SK-N-SH treated with all-trans-retinoic acid at 6 μM for 48 hours (cell line): ENCODE measurements around the gene TMEM53.

Source experiments
- ATAC-seq: fragments of 200-7000 bp; cut with Tn5 transposase; 3 replicates; pipeline ENCODE4 v1.9.1; 2020; ENCODE audit warnings: mild to moderate bottlenecking, moderate library complexity
- ARNTL ChIP-seq: fragments of 450-650 bp; formaldehyde crosslinking; IDR thresholded peaks from 2 replicates; pipeline ENCODE4 v1.5.0; 2020; ENCODE audit warnings: low read depth, mild to moderate bottlenecking, moderate library complexity, borderline replicate concordance
- BACH2 ChIP-seq: fragments of 250-450 bp; sonication (Bioruptor Pico); IDR thresholded peaks from 2 replicates; pipeline ENCODE4 v1.9.0; 2021; ENCODE audit warnings: mild to moderate bottlenecking, borderline replicate concordance
- CSDC2 ChIP-seq: fragments of 250-450 bp; sonication (Bioruptor Pico); IDR thresholded peaks from 2 replicates; pipeline ENCODE4 v1.5.0; 2020; ENCODE audit warnings: mild to moderate bottlenecking, moderate library complexity
- ESRRG ChIP-seq: fragments of 250-450 bp; sonication (Bioruptor Pico); IDR thresholded peaks from 2 replicates; pipeline ENCODE4 v1.6.1; 2021; ENCODE audit warnings: mild to moderate bottlenecking
- GLIS3 ChIP-seq: fragments of 250-450 bp; sonication (Bioruptor Pico); IDR thresholded peaks from 2 replicates; pipeline ENCODE4 v1.5.0; 2020; ENCODE audit warnings: mild to moderate bottlenecking, moderate library complexity
- ISL1 ChIP-seq: fragments of 250-450 bp; sonication (Bioruptor Pico); IDR thresholded peaks from 2 replicates; pipeline ENCODE4 v2.1.2; 2022; ENCODE audit warnings: mild to moderate bottlenecking, moderate library complexity
- PPARA ChIP-seq: fragments of 250-450 bp; sonication (Bioruptor Pico); IDR thresholded peaks from 2 replicates; pipeline ENCODE4 v1.5.0; 2020; ENCODE audit warnings: mild to moderate bottlenecking, borderline replicate concordance
- RARB ChIP-seq: fragments of 250-450 bp; sonication (Bioruptor Pico); IDR thresholded peaks from 2 replicates; pipeline ENCODE4 v1.8.0; 2021; ENCODE audit warnings: mild to moderate bottlenecking, moderate library complexity
- SNAI2 ChIP-seq: fragments of 250-450 bp; sonication (Bioruptor Pico); IDR thresholded peaks from 2 replicates; pipeline ENCODE4 v1.5.0; 2020; ENCODE audit warnings: mild to moderate bottlenecking, moderate library complexity
- TCF4 ChIP-seq: fragments of 250-450 bp; sonication (Bioruptor Pico); IDR thresholded peaks from 2 replicates; pipeline ENCODE4 v1.8.0; 2021; ENCODE audit warnings: mild to moderate bottlenecking, moderate library complexity, borderline replicate concordance
- TOX ChIP-seq: fragments of 250-450 bp; sonication (Bioruptor Pico); IDR thresholded peaks from 2 replicates; pipeline ENCODE4 v1.8.0; 2021; ENCODE audit warnings: mild to moderate bottlenecking, moderate library complexity, borderline replicate concordance
- ZC3H10 ChIP-seq: fragments of 250-450 bp; sonication (Bioruptor Pico); IDR thresholded peaks from 2 replicates; pipeline ENCODE4 v1.5.1; 2021; ENCODE audit warnings: mild to moderate bottlenecking, moderate library complexity
- ZFP3 ChIP-seq: fragments of 250-450 bp; sonication (Bioruptor Pico); IDR thresholded peaks from 2 replicates; pipeline ENCODE4 v1.5.0; 2020; ENCODE audit warnings: mild to moderate bottlenecking, moderate library complexity
- ZFP30 ChIP-seq: fragments of 450-650 bp; formaldehyde crosslinking; IDR thresholded peaks from 2 replicates; pipeline ENCODE4 v1.5.0; 2022; ENCODE audit warnings: mild to moderate bottlenecking, moderate library complexity
- ZNF565 ChIP-seq: fragments of 450-650 bp; formaldehyde crosslinking; conservative IDR thresholded peaks from 2 replicates; pipeline ENCODE4 v1.5.0; 2020; ENCODE audit warnings: low read depth, mild to moderate bottlenecking, moderate library complexity
- ZNF70 ChIP-seq: fragments of 450-650 bp; formaldehyde crosslinking; IDR thresholded peaks from 2 replicates; pipeline ENCODE4 v1.5.0; 2020; ENCODE audit warnings: mild to moderate bottlenecking, moderate library complexity
- ZNF8 ChIP-seq: fragments of 450-650 bp; formaldehyde crosslinking; IDR thresholded peaks from 2 replicates; pipeline ENCODE4 v1.5.0; 2020; ENCODE audit warnings: mild to moderate bottlenecking, moderate library complexity
- TF ChIP-seq, protein P1 (sequence below): fragments of 250-450 bp; sonication (Bioruptor Pico); IDR thresholded peaks from 2 replicates; pipeline ENCODE4 v1.5.1; 2021; ENCODE audit warnings: mild to moderate bottlenecking, moderate library complexity
- TF ChIP-seq, protein P2 (sequence below): fragments of 250-450 bp; sonication (Bioruptor Pico); IDR thresholded peaks from 2 replicates; pipeline ENCODE4 v1.5.0; 2020; ENCODE audit warnings: mild to moderate bottlenecking, moderate library complexity
- TF ChIP-seq, protein P3 (sequence below): fragments of 250-450 bp; sonication (Bioruptor Pico); IDR thresholded peaks from 2 replicates; pipeline ENCODE4 v1.8.0; 2021; ENCODE audit warnings: low read depth, mild to moderate bottlenecking, moderate library complexity, borderline replicate concordance

TMEM53 gene

DNA sequence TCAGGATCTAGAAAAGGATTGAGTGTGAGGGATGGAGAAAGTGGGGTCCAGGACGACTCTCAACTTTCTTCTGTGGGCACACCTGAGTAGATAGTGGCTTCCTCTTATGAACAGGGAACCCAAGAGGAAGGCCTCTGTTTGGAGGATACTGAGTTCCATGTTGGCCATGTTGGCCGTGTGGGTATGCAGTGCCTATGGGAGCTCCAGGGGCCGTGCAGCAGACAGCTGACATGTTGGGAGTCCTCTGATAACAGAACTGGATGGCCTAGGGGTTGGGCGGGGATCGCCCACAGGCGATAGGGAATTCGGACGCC is 43.0 kb downstream of the TMEM53 start:
- no peak; the same call in 2 of the 3 replicates for ATAC-seq
- no peak for TF ChIP-seq ZFP30 (CRISPR knock-in tag)
- no peak for TF ChIP-seq ARNTL
- TF ChIP-seq RARB (CRISPR knock-in tag): no peak
- TF ChIP-seq ZNF8 (CRISPR knock-in tag): no peak
- TF ChIP-seq, protein P1, sequence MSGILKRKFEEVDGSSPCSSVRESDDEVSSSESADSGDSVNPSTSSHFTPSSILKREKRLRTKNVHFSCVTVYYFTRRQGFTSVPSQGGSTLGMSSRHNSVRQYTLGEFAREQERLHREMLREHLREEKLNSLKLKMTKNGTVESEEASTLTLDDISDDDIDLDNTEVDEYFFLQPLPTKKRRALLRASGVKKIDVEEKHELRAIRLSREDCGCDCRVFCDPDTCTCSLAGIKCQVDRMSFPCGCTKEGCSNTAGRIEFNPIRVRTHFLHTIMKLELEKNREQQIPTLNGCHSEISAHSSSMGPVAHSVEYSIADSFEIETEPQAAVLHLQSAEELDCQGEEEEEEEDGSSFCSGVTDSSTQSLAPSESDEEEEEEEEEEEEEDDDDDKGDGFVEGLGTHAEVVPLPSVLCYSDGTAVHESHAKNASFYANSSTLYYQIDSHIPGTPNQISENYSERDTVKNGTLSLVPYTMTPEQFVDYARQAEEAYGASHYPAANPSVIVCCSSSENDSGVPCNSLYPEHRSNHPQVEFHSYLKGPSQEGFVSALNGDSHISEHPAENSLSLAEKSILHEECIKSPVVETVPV (CRISPR knock-in tag): no peak
- TF ChIP-seq, protein P2, sequence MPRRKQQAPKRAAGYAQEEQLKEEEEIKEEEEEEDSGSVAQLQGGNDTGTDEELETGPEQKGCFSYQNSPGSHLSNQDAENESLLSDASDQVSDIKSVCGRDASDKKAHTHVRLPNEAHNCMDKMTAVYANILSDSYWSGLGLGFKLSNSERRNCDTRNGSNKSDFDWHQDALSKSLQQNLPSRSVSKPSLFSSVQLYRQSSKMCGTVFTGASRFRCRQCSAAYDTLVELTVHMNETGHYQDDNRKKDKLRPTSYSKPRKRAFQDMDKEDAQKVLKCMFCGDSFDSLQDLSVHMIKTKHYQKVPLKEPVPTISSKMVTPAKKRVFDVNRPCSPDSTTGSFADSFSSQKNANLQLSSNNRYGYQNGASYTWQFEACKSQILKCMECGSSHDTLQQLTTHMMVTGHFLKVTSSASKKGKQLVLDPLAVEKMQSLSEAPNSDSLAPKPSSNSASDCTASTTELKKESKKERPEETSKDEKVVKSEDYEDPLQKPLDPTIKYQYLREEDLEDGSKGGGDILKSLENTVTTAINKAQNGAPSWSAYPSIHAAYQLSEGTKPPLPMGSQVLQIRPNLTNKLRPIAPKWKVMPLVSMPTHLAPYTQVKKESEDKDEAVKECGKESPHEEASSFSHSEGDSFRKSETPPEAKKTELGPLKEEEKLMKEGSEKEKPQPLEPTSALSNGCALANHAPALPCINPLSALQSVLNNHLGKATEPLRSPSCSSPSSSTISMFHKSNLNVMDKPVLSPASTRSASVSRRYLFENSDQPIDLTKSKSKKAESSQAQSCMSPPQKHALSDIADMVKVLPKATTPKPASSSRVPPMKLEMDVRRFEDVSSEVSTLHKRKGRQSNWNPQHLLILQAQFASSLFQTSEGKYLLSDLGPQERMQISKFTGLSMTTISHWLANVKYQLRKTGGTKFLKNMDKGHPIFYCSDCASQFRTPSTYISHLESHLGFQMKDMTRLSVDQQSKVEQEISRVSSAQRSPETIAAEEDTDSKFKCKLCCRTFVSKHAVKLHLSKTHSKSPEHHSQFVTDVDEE (CRISPR knock-in tag): no peak
- no peak for TF ChIP-seq TOX (CRISPR knock-in tag)
- no peak for TF ChIP-seq TCF4 (CRISPR knock-in tag)
- TF ChIP-seq SNAI2 (CRISPR knock-in tag): no peak
- no peak for TF ChIP-seq PPARA (CRISPR knock-in tag)
- no peak for TF ChIP-seq ZNF70
- TF ChIP-seq GLIS3 (CRISPR knock-in tag): no peak
- no peak for TF ChIP-seq ZNF565
- TF ChIP-seq ZC3H10 (CRISPR knock-in tag): no peak
- no peak for TF ChIP-seq CSDC2 (CRISPR knock-in tag)

DNA sequence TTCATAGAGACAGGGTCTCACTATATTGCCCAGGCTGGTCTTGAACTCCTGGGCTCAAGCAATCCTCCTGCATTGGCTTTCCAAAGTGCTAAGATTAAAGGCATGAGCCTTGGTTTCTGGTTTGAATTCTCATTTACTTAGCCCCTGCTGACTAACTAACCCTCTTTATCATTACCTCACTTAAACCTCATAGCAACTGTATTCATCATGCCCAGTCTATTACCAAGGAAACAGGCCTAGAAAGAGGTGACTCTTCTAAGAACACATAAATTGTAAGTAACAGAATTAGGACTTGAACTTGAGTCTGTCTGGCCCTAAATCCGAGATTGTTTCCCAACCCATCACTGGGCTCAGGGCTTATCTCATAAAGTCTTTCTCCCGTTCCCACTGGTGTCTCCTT is 44.2 kb downstream of the TMEM53 start:
- ATAC-seq: no peak
- TF ChIP-seq, protein P2 (CRISPR knock-in tag): no peak
- TF ChIP-seq GLIS3 (CRISPR knock-in tag) (no peak), ZFP3 (no peak)

DNA sequence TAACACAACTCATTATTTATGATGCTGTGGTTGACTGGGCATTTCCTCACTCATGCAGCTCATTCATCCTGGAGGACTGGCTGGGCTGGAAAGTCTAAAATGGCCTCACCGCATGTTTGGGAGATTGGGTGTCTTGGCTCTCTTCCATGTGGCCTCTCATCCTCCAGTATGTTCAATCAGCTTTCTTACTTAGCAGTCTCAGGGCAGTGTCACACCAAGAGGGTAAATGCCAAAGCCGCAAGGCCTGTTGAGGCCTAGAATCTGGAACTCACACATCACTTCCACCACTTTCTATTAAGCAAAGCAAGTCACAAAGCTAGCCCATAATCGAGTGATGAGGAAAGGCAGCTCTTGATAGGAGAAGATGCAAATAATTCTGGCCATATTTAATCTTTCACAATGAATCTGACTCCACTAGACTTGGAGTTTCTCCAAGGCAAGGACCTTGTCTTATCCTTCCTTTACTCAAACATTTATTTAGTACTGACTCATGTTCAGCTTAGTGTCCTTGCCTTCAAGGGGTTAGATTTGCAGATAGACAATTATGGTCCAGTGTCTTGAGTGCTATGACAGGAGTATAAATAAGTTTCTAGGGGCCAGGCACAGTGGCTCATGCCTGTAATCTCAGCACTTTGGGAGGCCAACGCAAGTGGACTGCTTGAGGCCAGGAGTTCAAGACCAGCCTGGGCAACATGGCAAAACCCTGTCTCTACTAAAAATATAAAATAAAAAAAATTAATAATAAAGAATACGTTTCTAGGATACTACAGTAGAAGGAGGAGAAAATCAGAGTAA is 45.1 kb downstream of the TMEM53 start:
- ATAC-seq: no peak
- TF ChIP-seq RARB (CRISPR knock-in tag) (no peak), ZC3H10 (CRISPR knock-in tag) (no peak), ZFP30 (CRISPR knock-in tag) (no peak), SNAI2 (CRISPR knock-in tag) (no peak), BACH2 (CRISPR knock-in tag) (no peak), TCF4 (CRISPR knock-in tag) (no peak), ZNF70 (no peak), ESRRG (CRISPR knock-in tag) (no peak), PPARA (CRISPR knock-in tag) (no peak), ISL1 (no peak), ZNF8 (CRISPR knock-in tag) (no peak), GLIS3 (CRISPR knock-in tag) (no peak), ZFP3 (no peak), ARNTL (no peak)
- TF ChIP-seq, protein P3, sequence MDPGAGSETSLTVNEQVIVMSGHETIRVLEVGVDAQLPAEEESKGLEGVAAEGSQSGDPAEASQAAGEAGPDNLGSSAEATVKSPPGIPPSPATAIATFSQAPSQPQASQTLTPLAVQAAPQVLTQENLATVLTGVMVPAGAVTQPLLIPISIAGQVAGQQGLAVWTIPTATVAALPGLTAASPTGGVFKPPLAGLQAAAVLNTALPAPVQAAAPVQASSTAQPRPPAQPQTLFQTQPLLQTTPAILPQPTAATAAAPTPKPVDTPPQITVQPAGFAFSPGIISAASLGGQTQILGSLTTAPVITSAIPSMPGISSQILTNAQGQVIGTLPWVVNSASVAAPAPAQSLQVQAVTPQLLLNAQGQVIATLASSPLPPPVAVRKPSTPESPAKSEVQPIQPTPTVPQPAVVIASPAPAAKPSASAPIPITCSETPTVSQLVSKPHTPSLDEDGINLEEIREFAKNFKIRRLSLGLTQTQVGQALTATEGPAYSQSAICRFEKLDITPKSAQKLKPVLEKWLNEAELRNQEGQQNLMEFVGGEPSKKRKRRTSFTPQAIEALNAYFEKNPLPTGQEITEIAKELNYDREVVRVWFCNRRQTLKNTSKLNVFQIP (CRISPR knock-in tag): no peak
- TF ChIP-seq, protein P1 (CRISPR knock-in tag): no peak
- TF ChIP-seq, all 23 proteins: peak for 0
